ENCODE measurements around the gene PPP2R5C. TPM values are rescaled to one million over a fixed set of nuclear protein-coding genes. Genes with fewer than 3 reads are reported as not detected.

Gene PPP2R5C
- total RNA-seq, 1 donor from 2014 or later: 198 TPM

DNA sequence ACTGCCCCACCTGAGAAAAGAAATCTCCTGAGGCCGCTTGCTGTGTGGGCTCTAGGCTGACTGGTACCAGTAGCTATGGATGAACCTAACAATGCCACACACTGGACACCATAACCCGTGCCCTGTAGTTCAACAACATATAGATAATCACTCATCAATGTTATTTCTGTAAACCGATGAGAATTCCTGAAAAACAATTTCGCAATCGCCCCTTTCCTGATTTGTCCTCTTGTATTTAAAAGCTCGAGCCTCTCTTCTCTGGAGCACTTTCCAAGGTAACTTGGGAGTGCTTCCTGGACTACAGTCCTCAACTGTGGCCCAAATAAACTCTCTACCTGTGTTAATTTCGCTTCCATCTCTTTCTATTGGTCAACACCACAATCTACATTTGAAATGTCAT lies 26.1 kb upstream of the PPP2R5C start:
- TF ChIP-seq, protein P1, sequence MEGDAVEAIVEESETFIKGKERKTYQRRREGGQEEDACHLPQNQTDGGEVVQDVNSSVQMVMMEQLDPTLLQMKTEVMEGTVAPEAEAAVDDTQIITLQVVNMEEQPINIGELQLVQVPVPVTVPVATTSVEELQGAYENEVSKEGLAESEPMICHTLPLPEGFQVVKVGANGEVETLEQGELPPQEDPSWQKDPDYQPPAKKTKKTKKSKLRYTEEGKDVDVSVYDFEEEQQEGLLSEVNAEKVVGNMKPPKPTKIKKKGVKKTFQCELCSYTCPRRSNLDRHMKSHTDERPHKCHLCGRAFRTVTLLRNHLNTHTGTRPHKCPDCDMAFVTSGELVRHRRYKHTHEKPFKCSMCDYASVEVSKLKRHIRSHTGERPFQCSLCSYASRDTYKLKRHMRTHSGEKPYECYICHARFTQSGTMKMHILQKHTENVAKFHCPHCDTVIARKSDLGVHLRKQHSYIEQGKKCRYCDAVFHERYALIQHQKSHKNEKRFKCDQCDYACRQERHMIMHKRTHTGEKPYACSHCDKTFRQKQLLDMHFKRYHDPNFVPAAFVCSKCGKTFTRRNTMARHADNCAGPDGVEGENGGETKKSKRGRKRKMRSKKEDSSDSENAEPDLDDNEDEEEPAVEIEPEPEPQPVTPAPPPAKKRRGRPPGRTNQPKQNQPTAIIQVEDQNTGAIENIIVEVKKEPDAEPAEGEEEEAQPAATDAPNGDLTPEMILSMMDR (IDR thresholded peaks at IDR 0.05; ENCODE audit: borderline replicate concordance): no peak
- Histone ChIP-seq H3K36me3 (no peaks in the 10 kb centered on the region), H3K9me3 (replicated peaks) (no peaks in the 10 kb centered on the region), H3K4me3 (no peak overlapping the region), H3K4me1 (peaks cover 11% of the 10 kb centered on the region), H3K27me3 (ENCODE audit: low read depth) (peaks cover 14% of the 10 kb centered on the region), H3K27ac (replicated peaks) (no peak overlapping the region)
- no peak for DNase-seq
- intact Hi-C loops (cut with micrococcal nuclease): no loop called here

DNA sequence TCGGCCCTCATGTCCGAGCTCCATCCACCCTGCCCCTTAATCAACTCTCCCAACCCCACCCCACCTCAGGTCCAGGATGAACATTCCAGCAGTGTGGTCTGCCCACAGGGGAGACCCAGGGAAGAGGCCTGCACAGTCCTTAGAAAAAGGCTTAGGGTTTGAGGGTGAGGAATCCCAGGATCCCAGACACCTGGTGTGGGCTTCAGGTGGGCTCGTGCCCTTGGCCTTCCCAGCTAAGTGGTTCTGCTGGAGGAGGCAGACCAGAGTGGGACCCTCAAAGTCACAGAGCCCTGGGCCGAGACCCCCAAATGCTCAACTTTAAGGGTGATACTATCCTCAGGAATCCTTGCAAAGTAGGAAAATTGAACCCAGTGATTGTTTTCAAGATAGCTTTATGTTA lies 25.4 kb upstream of the PPP2R5C start:
- DNase-seq: no peak
- no peak overlapping the region for H3K27ac ChIP-seq (replicated peaks)
- peaks cover 6% of the 10 kb centered on the region for H3K9me3 ChIP-seq (replicated peaks)
- H3K27me3 ChIP-seq (ENCODE audit: low read depth): peaks cover 17% of the 10 kb centered on the region
- H3K36me3 ChIP-seq: no peaks in the 10 kb centered on the region
- intact Hi-C loops (cut with micrococcal nuclease): no loop called here
- H3K4me1 ChIP-seq: peaks cover 10% of the 10 kb centered on the region
- no peak overlapping the region for H3K4me3 ChIP-seq
- TF ChIP-seq, protein P1 (IDR thresholded peaks at IDR 0.05; ENCODE audit: borderline replicate concordance): no peak

DNA sequence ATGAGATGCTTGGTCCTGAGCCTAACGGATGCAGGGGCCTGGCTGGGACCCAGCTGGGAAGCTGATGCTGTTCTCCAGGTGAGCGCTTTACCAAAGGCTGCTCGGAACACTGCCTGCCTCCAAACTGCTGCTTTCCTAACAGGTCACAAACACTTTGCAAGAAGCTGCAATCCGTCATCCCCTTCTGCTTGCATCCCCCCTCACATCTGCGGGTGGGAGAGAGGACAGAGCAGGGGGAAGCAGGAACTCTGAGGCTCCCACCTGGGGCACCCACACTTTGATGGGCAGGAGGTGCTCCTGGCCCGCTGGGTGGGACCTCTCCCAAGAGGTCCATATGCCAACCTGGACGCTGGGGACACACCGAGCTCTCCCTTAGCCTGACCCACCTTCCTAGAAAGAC lies 24.9 kb upstream of the PPP2R5C start:
- Histone ChIP-seq H3K4me1 (peaks cover 5% of the 10 kb centered on the region), H3K27me3 (ENCODE audit: low read depth) (peaks cover 17% of the 10 kb centered on the region), H3K27ac (replicated peaks) (no peak overlapping the region), H3K9me3 (replicated peaks) (peaks cover 9% of the 10 kb centered on the region), H3K4me3 (no peak overlapping the region), H3K36me3 (no peaks in the 10 kb centered on the region)
- TF ChIP-seq, protein P1 (IDR thresholded peaks at IDR 0.05; ENCODE audit: borderline replicate concordance): no peak
- DNase-seq: no peak
- intact Hi-C loops (cut with micrococcal nuclease): no loop called here

DNA sequence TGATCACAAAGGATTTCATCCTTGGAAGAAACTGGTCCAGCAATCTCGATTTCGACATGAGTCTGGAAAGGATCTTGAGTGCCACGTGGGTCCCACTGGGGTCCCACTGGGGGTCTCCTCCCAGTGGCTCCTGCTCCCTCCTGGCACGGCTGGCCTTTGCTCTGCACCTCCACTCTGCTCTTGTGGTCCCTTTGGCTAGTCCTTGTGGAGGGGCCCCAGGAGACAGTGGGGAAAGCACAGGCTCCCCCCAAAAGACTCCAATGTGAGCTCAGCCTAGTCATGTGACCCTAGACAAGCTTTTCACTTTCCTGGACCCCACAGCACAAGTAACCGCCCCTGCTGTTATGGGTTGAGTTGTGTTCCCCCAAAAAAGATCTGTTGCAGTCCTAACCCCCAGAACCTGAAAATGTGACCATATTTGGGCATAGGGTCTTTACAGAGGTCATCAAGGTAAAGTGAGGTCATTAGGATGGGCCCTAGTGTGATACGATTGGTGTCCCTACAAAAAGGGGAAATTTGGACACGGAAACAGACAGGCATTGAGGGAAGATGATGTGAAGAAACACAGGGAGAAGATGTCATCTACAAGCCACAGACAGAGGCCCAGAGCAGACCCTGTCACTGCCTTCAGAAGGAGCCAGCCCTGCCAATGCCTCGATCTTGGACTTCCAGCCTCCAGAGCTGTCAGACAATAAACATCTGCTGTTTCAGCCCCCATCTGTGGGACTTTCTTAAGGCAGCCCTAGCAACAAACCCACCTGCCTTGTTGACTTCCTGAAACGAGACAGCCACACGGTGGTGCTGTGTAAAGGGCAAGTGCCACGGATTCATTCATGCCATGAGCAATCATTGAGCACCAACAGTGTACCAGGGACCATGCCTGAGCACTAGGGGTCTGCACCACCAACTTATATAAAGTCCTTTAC lies 23.8 kb upstream of the PPP2R5C start:
- peaks cover 17% of the 10 kb centered on the region for H3K27me3 ChIP-seq (ENCODE audit: low read depth)
- no peaks in the 10 kb centered on the region for H3K4me1 ChIP-seq
- no peak overlapping the region for H3K27ac ChIP-seq (replicated peaks)
- H3K9me3 ChIP-seq (replicated peaks): peaks cover 9% of the 10 kb centered on the region
- no peak for DNase-seq
- H3K36me3 ChIP-seq: no peaks in the 10 kb centered on the region
- intact Hi-C loops (cut with micrococcal nuclease): no loop called here
- H3K4me3 ChIP-seq: no peak overlapping the region
- TF ChIP-seq, protein P1 (IDR thresholded peaks at IDR 0.05; ENCODE audit: borderline replicate concordance): peak; percentile 17

DNA sequence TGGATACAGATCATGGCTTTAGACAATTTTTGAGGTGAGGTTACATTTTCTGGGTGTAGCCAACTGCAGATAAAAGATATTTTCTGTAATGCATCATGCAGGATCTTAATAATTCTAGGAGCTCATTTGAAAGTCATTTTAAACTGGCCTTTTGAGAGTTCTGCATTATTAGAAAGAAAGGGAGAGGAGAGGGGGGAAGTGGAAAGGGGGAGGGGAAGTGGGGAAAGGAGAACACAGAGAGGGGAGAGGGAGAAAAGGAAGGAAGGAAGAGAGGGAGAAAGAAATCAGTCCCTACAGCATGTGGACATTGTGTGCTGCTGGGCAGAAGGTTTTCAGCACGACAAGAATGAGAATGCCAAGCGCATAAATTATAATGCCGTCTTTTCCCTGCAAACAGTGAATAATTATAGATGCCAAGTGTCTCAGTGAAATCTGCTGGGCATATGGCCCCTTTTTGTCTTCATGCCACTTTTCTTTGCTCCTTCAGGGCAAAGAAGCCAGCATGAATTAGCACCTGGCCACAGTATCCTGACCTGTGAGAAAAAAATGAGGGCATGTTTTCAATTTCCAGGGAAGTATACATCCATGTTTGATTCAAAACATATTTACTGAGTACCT lies 22.7 kb upstream of the PPP2R5C start:
- H3K4me1 ChIP-seq: no peaks in the 10 kb centered on the region
- H3K4me3 ChIP-seq: no peak overlapping the region
- no peak for DNase-seq
- intact Hi-C loops (cut with micrococcal nuclease): no loop called here
- peaks cover 9% of the 10 kb centered on the region for H3K9me3 ChIP-seq (replicated peaks)
- no peaks in the 10 kb centered on the region for H3K36me3 ChIP-seq
- H3K27me3 ChIP-seq (ENCODE audit: low read depth): peaks cover 17% of the 10 kb centered on the region
- TF ChIP-seq, protein P1 (IDR thresholded peaks at IDR 0.05; ENCODE audit: borderline replicate concordance): no peak
- no peak overlapping the region for H3K27ac ChIP-seq (replicated peaks)

Data from left ventricle myocardium inferior (tissue), 1 donor.